Measurements from ENCODE around the gene PRRG2.

DNA sequence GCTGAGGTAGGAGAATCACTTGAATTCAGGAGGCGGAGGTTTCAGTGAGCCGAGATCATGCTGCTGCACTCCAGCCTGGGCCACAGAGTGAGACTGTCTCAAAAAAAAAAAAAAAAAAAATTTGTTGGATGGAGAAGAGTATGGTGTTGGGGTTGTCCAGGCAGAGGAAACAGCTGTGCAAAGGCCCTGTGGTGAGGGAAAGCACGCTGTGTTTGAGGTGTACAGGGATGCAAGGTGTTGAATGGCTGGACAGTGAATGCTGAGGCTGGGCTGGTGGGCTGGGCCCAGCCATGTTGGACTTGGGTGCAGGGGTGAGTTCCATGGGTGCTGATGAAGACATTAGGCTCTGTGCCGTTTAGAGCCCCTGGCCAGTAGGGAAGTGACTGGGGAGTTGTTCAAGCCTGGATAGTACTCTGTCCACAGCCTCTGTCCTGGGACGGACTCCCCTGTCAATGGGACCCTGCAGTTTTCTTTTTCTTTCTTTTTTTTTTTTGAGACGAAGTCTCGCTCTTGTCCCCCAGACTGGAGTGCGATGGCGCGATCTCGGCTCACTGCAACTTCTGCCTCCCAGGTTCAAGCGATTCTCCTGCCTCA lies 28.5 kb downstream of the PRRG2 start:
- TF ChIP-seq POLR2AphosphoS5 (IDR thresholded peaks at IDR 0.05; ENCODE audit: low read depth, low read length) = no peak
- TF ChIP-seq TAF1 (IDR thresholded peaks at IDR 0.05; ENCODE audit: borderline replicate concordance, insufficient read depth, low read length) = no peak
- TF ChIP-seq, protein P1, sequence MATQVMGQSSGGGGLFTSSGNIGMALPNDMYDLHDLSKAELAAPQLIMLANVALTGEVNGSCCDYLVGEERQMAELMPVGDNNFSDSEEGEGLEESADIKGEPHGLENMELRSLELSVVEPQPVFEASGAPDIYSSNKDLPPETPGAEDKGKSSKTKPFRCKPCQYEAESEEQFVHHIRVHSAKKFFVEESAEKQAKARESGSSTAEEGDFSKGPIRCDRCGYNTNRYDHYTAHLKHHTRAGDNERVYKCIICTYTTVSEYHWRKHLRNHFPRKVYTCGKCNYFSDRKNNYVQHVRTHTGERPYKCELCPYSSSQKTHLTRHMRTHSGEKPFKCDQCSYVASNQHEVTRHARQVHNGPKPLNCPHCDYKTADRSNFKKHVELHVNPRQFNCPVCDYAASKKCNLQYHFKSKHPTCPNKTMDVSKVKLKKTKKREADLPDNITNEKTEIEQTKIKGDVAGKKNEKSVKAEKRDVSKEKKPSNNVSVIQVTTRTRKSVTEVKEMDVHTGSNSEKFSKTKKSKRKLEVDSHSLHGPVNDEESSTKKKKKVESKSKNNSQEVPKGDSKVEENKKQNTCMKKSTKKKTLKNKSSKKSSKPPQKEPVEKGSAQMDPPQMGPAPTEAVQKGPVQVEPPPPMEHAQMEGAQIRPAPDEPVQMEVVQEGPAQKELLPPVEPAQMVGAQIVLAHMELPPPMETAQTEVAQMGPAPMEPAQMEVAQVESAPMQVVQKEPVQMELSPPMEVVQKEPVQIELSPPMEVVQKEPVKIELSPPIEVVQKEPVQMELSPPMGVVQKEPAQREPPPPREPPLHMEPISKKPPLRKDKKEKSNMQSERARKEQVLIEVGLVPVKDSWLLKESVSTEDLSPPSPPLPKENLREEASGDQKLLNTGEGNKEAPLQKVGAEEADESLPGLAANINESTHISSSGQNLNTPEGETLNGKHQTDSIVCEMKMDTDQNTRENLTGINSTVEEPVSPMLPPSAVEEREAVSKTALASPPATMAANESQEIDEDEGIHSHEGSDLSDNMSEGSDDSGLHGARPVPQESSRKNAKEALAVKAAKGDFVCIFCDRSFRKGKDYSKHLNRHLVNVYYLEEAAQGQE (IDR thresholded peaks at IDR 0.05; ENCODE audit: insufficient read depth in 1 of 2, low read depth in 2 of 2, low read length in 2 of 2) = no peak
- TF ChIP-seq SIN3A (IDR thresholded peaks at IDR 0.05; ENCODE audit: borderline replicate concordance, insufficient read depth, low read length) = no peak

Data from PFSK-1 (cell line).